ENCODE results near the gene EBF3. TPM values are rescaled to one million over a fixed set of nuclear protein-coding genes. Genes with fewer than 3 reads are reported as not detected.

Gene EBF3
- total RNA-seq, 1 donor from 2014 or later = not detected

GRCh38 chr10:129932751-129933433, 31.2 kb downstream of the EBF3 start:
- Histone ChIP-seq H3K27me3 (ENCODE audit: control insufficient read depth, insufficient read depth, low read length) (no peaks in the 10 kb centered on the region), H3K36me3 (ENCODE audit: control insufficient read depth, insufficient read depth, low read length) (no peaks in the 10 kb centered on the region), H3K4me3 (ENCODE audit: low read depth, low read length) (no peak overlapping the region)
- no peak for TF ChIP-seq CTCF (IDR thresholded peaks at IDR 0.05; ENCODE audit: insufficient read depth, low read length, poor library complexity, severe bottlenecking)
- no peak for DNase-seq (ENCODE audit: low read depth)

GRCh38 chr10:129932182-129932581, 31.9 kb downstream of the EBF3 start:
- Histone ChIP-seq H3K4me3 (ENCODE audit: low read depth, low read length) (no peak overlapping the region), H3K27me3 (ENCODE audit: control insufficient read depth, insufficient read depth, low read length) (no peaks in the 10 kb centered on the region), H3K36me3 (ENCODE audit: control insufficient read depth, insufficient read depth, low read length) (no peaks in the 10 kb centered on the region)
- TF ChIP-seq CTCF (IDR thresholded peaks at IDR 0.05; ENCODE audit: insufficient read depth, low read length, poor library complexity, severe bottlenecking) = no peak
- DNase-seq (ENCODE audit: low read depth) = no peak

- DNase-seq (ENCODE audit: low read depth) = no peak
- no peak overlapping the region for H3K4me3 ChIP-seq (ENCODE audit: low read depth, low read length)
- no peaks in the 10 kb centered on the region for H3K27me3 ChIP-seq (ENCODE audit: control insufficient read depth, insufficient read depth, low read length)
- H3K36me3 ChIP-seq (ENCODE audit: control insufficient read depth, insufficient read depth, low read length) = no peaks in the 10 kb centered on the region
- no peak for TF ChIP-seq CTCF (IDR thresholded peaks at IDR 0.05; ENCODE audit: insufficient read depth, low read length, poor library complexity, severe bottlenecking)
These were observed 34.5 kb downstream of the EBF3 start for GRCh38 chr10:129929343-129930292.

GRCh38 chr10:129927351-129928120, 36.5 kb downstream of the EBF3 start:
- Histone ChIP-seq H3K27me3 (ENCODE audit: control insufficient read depth, insufficient read depth, low read length) (no peaks in the 10 kb centered on the region), H3K4me3 (ENCODE audit: low read depth, low read length) (no peak overlapping the region), H3K36me3 (ENCODE audit: control insufficient read depth, insufficient read depth, low read length) (no peaks in the 10 kb centered on the region)
- TF ChIP-seq CTCF (IDR thresholded peaks at IDR 0.05; ENCODE audit: insufficient read depth, low read length, poor library complexity, severe bottlenecking) = no peak
- DNase-seq (ENCODE audit: low read depth) = no peak

- DNase-seq (ENCODE audit: low read depth) = no peak
- H3K4me3 ChIP-seq (ENCODE audit: low read depth, low read length) = no peak overlapping the region
- H3K27me3 ChIP-seq (ENCODE audit: control insufficient read depth, insufficient read depth, low read length) = no peaks in the 10 kb centered on the region
- TF ChIP-seq CTCF (IDR thresholded peaks at IDR 0.05; ENCODE audit: insufficient read depth, low read length, poor library complexity, severe bottlenecking) = no peak
- no peaks in the 10 kb centered on the region for H3K36me3 ChIP-seq (ENCODE audit: control insufficient read depth, insufficient read depth, low read length)
These were observed 37.7 kb downstream of the EBF3 start for GRCh38 chr10:129926066-129927055.

All from kidney epithelial cell (primary cell).